K562 (cell line): ENCODE measurements around the gene PACSIN2. TPM values are rescaled to one million over a fixed set of nuclear protein-coding genes. Genes with fewer than 3 reads are reported as not detected.
"Not testable (repeated sequence)": the region's sequence is repeated elsewhere in the genome, so short reads cannot be mapped to it uniquely, and the experiment has no call there.

ENCODE experiments used
- ATAC-seq: fragments of 200-7000 bp; cut with Tn5 transposase; 3 replicates; pipeline ENCODE4 v1.9.1; 2020; ENCODE audit warnings: moderate library complexity
- BruUV-seq: library from RNA; stranded (reverse); fragments of 400-500 nt; replicated peaks from 2 replicates; lab custom pipeline; 2021; lab: Mats Ljungman, UMichigan
- CTCF ChIA-PET: fragments of 300-600 bp; formaldehyde crosslinking; extraction: SDS; loops from one replicate; lab custom pipeline; 2021; ENCODE audit warnings: low intra/inter-chr PET ratio; lab: Yijun Ruan, JAX
- POLR2A ChIA-PET: fragments of 300-600, 350-650 bp; sonication (Branson Sonifier 250); formaldehyde crosslinking; extraction: SDS; loops from one replicate; lab custom pipeline; 2021; ENCODE audit warnings: antibody characterized with exemption, inconsistent platforms; lab: Yijun Ruan, JAX
- DNase-seq, 4 experiments: peaks; one replicate each; pipeline versions ENCODE4 v3.0.0 to v3.0.0-alpha.2; 2011 to 2018; ENCODE audit warnings: low spot score in 3 of 4, mixed read lengths in 3 of 4; ENCODE audit errors: extremely low read depth in 1 of 4
- FAIRE-seq: peaks from 2 replicates; lab custom pipeline; 2011; peaks lifted over from hg19 to GRCh38; lab: Jason Lieb, UNC
- H2AFZ ChIP-seq: 2 replicates; pipeline ENCODE4 v1.6.0; 2011; ENCODE audit warnings: low read depth, low read length, control low read depth, inconsistent platforms
- H3K27ac ChIP-seq: fragments of 200-600 bp; 3 replicates; pipeline ENCODE4 v1.8.0; 2011; ENCODE audit warnings: low read depth, mild to moderate bottlenecking, control low read depth, inconsistent platforms, low read length, moderate library complexity, mixed read lengths; ENCODE audit errors: extremely low read depth
- H3K27me3 ChIP-seq, 2 experiments: fragments of 300-600 bp in 1 of 2; 2 replicates in 1 of 2; 3 replicates in 1 of 2; pipeline versions ENCODE4 v1.6.0 to v1.8.0; 2011; ENCODE audit warnings: inconsistent platforms in 2 of 2, low read length in 2 of 2, mild to moderate bottlenecking in 1 of 2, mixed read lengths in 1 of 2, moderate library complexity in 1 of 2; ENCODE audit not compliant: control insufficient read depth in 2 of 2, insufficient read depth in 2 of 2
- H3K36me3 ChIP-seq: fragments of 300-600 bp; 3 replicates; pipeline ENCODE4 v1.8.0; 2011; ENCODE audit warnings: mild to moderate bottlenecking, low read length, inconsistent platforms; ENCODE audit not compliant: control insufficient read depth, insufficient read depth
- H3K4me1 ChIP-seq, 2 experiments: fragments of 200-600 bp in 1 of 2; replicated peaks in 1 of 2; 2 replicates in 1 of 2; 3 replicates in 1 of 2; pipeline versions ENCODE4 v1.5.1 to v1.8.0; 2011; ENCODE audit warnings: inconsistent platforms in 2 of 2, low read length in 2 of 2, mild to moderate bottlenecking in 1 of 2, mixed read lengths in 1 of 2, moderate library complexity in 1 of 2; ENCODE audit not compliant: control insufficient read depth in 2 of 2, insufficient read depth in 2 of 2
- H3K4me2 ChIP-seq: 2 replicates; pipeline ENCODE4 v1.6.1; 2011; ENCODE audit warnings: low read length, control low read depth, inconsistent platforms, mixed read lengths; ENCODE audit not compliant: insufficient read depth
- H3K4me3 ChIP-seq: fragments of 200-600 bp; sonication (generic), shearing (Covaris generic); 2 replicates; pipeline ENCODE4 v1.5.1; 2016; ENCODE audit warnings: control low read depth, inconsistent platforms
- H3K79me2 ChIP-seq: fragments of 200-600 bp; 3 replicates; pipeline ENCODE4 v1.8.0; 2011; ENCODE audit warnings: low read length, inconsistent platforms; ENCODE audit not compliant: control insufficient read depth, insufficient read depth
- H3K9ac ChIP-seq, 2 experiments: 2 replicates each; pipeline versions ENCODE4 v1.6.0 to v1.6.1; 2011; ENCODE audit warnings: low read depth in 2 of 2, low read length in 2 of 2, control low read depth in 1 of 2, inconsistent platforms in 1 of 2, mild to moderate bottlenecking in 1 of 2, mixed read lengths in 1 of 2; ENCODE audit not compliant: insufficient read depth in 1 of 2
- H3K9me1 ChIP-seq: one replicate; pipeline ENCODE4 v1.6.0; 2011; ENCODE audit warnings: inconsistent platforms, mild to moderate bottlenecking, low read length, moderate library complexity; ENCODE audit not compliant: control insufficient read depth, insufficient read depth
- H3K9me3 ChIP-seq: replicated peaks from 2 replicates; pipeline ENCODE4 v1.5.1; 2011; ENCODE audit warnings: low read depth, low read length, inconsistent platforms; ENCODE audit not compliant: control insufficient read depth, insufficient read depth
- H4K20me1 ChIP-seq: replicated peaks from 2 replicates; pipeline ENCODE4 v1.6.1; 2011; ENCODE audit warnings: low read length, inconsistent platforms, mixed read lengths; ENCODE audit not compliant: control insufficient read depth, insufficient read depth
- RFX1 ChIP-seq: fragments of 450-650 bp; IDR thresholded peaks from 2 replicates; pipeline ENCODE4 v1.6.1; 2016; ENCODE audit warnings: mild to moderate bottlenecking, moderate library complexity
- TAF15 ChIP-seq: fragments of 200-400 bp; formaldehyde crosslinking; IDR thresholded peaks from 2 replicates; pipeline ENCODE4 v1.6.1; 2017; ENCODE audit warnings: mild to moderate bottlenecking, low read depth, low read length, moderate library complexity
- WGBS: fragments of 100-300 bp; shearing (Covaris generic); methylation state at CpG from one replicate; pipeline ENCODE4 v1.1.6; 2016; ENCODE audit warnings: low coverage, mixed read lengths; ENCODE audit not compliant: insufficient coverage; ENCODE audit errors: missing lambda C conversion rate; 5-methylcytosine and 5-hydroxymethylcytosine counted together
- in situ Hi-C: fragments of 300-500 bp; cut with MboI; formaldehyde crosslinking; loops from 4 replicates; pipeline ENCODE4 v1.15.0; 2018; ENCODE audit warnings: inconsistent platforms, mixed read lengths
- intact Hi-C: fragments of 100-400 bp; cut with micrococcal nuclease; formaldehyde crosslinking; loops from 2 replicates; pipeline ENCODE4 v1.14.2; 2022
- polyA plus RNA-seq, 8 experiments: library from polyadenylated mRNA; depleted of rRNA in 4 of 8; stranded (reverse) in 5 of 8; unstranded in 3 of 8; fragments of >200 nt; fragmentation: Nextera tagmentation in 2 of 8; fragmentation: Illumina TruSeq in 1 of 8; extraction: Ambion mirVana in 2 of 8; extraction: Trizol in 1 of 8; gene quantifications; 2 replicates each; pipeline versions ENCODE4 v1.2.1 to v1.2.3, GENCODE V29; 2011 to 2014; ENCODE audit warnings: inconsistent platforms in 1 of 8, missing spikeins in 1 of 8
- total RNA-seq, 7 experiments: library from RNA; depleted of rRNA in 6 of 7; stranded (reverse); fragments of >200 nt in 6 of 7; fragmentation: Illumina TruSeq in 2 of 7; extraction: Trizol in 2 of 7; gene quantifications; 2 replicates each; pipeline versions ENCODE4 v1.2.1 to v1.2.3, GENCODE V29; 2011 to 2021; ENCODE audit warnings: low replicate concordance in 1 of 7

The PACSIN2 gene
- total and polyA plus RNA-seq, 9 of the 15 experiments (the other 6 are each of a cell fraction or from before 2014, with no cell fraction given) = 0.45 to 45.1 (median 23.9) TPM

GRCh38 chr22:42925031-42925430 lies 89.9 kb downstream of the PACSIN2 start:
- H3K27me3 ChIP-seq, H3K27ac ChIP-seq, in situ Hi-C loops, H3K9me3 ChIP-seq, intact Hi-C loops, H3K4me3 ChIP-seq, BruUV-seq, FAIRE-seq, H3K9me1 ChIP-seq, H3K36me3 ChIP-seq, CTCF ChIA-PET, H3K9ac ChIP-seq, H3K4me2 ChIP-seq, DNase-seq, ATAC-seq, H2AFZ ChIP-seq: not testable (repeated sequence)
- 50% methylated on average over 1 of the region's 10 CpGs for WGBS
- peaks cover 22% of the 10 kb centered on the region; the same call in 2 of the 3 replicates for H3K79me2 ChIP-seq
- peaks cover 22% of the 10 kb centered on the region for H4K20me1 ChIP-seq
- peaks cover 9 to 21% of the 10 kb centered on the region in 2 experiments; a peak in 3 of 5 replicates for H3K4me1 ChIP-seq
- POLR2A ChIA-PET = interaction anchor here (1.1 kb wide), 2 partner anchors 12 to 19 kb away, joined by 4 read pairs; no protein-coding TSS in a partner anchor

GRCh38 chr22:42924436-42924835 lies 90.5 kb downstream of the PACSIN2 start:
- TF ChIP-seq RFX1 (no peak), TAF15 (no peak)
- BruUV-seq = no TSS peak
- Histone ChIP-seq H3K9me3 (no peaks in the 10 kb centered on the region), H3K36me3 (no peaks in the 10 kb centered on the region; the same call in 2 of the 3 replicates), H3K9ac (no peak overlapping the region), H3K79me2 (peaks cover 20% of the 10 kb centered on the region; the same call in 2 of the 3 replicates), H3K9me1 (no peaks in the 10 kb centered on the region), H4K20me1 (peaks cover 20% of the 10 kb centered on the region), H3K4me1 (peaks cover 9 to 21% of the 10 kb centered on the region in 2 experiments; a peak in 3 of 5 replicates), H3K4me3 (no peak overlapping the region), H3K4me2 (no peak overlapping the region), H3K27ac (no peak overlapping the region), H2AFZ (no peak overlapping the region), H3K27me3 (no peaks in the 10 kb centered on the region)
- intact Hi-C loops = no loop called here
- no peak for FAIRE-seq
- CTCF ChIA-PET = no interaction called here
- POLR2A ChIA-PET = interaction anchor here (1.1 kb wide), 1 partner anchor 13 kb away, joined by 4 read pairs; no protein-coding TSS in a partner anchor
- 91% methylated on average over 5 of the region's 9 CpGs for WGBS
- DNase-seq = no peak
- in situ Hi-C loops = no loop called here
- no peak for ATAC-seq
